Raji (cell line): Measurements from ENCODE around the gene AKAP10.

Experiments
- POLR2A ChIP-seq: IDR thresholded peaks from 2 replicates; pipeline ENCODE4 v1.6.1; 2011; ENCODE audit warnings: low read depth, low read length, control low read depth; ENCODE audit not compliant: insufficient read depth

AKAP10 gene

GRCh38 chr17:19977293-19978208 is at the start of gene AKAP10:
Gene AKAP10, minus strand, starts transcription at chr17:19977828. Its CDS starts 149 bp downstream, at chr17:19977679.
- TF ChIP-seq POLR2A = no peak; the same call in 1 of the 2 replicates

DNA sequence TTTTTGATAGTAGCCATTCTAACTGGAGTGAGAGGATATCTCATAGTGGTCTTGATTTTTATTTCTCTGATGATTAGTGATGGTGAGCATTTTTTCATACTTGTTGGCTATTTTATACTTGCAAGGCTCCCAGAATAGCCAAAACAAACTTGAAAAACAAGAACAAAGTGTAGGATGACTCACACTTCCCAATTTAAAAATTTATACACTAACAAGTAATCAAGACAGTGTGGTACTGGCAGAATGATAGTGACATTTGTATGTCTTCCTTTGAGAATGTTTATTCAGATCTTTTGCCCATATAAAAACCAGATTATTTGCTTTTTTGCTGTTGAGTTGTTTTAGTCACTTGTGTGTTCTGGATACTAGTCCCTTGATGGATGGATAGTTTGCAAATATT is 49.3 kb upstream of the AKAP10 start:
- no peak for TF ChIP-seq POLR2A

DNA sequence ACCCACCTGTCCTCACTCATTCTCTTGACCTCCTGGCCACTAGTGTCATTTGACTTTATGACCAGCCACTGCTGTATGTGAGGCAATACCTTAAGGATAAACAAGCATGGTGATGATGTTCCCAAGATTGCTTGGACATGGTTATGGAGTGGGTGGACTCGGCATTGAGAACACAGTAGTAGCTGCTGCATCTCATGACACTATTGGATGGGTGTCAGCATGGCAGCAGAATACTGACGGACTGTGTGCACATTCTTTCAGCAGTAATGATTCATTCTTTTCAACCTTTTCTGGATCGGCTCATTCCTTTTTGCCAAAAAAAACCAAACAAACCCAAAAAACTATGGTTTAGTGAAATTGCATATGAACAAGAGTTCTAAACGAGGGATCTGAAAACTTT is 45.1 kb upstream of the AKAP10 start:
- TF ChIP-seq POLR2A = no peak

DNA sequence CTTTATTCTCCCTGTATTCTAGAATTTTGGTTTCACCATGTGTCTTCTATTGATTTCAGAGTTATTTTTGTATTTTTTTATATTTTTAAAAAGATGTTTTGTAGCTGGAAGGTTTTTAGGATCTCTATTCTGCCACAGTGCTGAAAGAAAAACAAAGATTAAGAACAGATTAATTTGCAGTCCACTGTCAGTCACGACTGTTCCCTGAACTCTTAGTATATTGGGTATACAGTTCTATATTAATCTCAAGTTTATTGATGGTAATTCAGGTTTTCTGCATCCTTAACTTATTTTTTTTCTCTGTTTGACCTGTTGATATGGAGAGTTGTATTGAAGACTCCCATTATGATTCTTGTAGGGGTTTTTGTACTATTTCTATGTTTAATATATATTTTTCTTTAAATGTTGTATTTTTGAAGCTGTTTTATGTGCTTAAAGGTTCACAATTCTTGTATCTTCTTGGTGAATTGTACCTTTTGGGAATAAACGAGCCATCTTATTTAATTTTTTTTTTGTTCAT is 34.4 kb upstream of the AKAP10 start:
- TF ChIP-seq POLR2A = no peak

GRCh38 chr17:20010936-20011335 is 33.3 kb upstream of the AKAP10 start:
- TF ChIP-seq POLR2A = no peak

DNA sequence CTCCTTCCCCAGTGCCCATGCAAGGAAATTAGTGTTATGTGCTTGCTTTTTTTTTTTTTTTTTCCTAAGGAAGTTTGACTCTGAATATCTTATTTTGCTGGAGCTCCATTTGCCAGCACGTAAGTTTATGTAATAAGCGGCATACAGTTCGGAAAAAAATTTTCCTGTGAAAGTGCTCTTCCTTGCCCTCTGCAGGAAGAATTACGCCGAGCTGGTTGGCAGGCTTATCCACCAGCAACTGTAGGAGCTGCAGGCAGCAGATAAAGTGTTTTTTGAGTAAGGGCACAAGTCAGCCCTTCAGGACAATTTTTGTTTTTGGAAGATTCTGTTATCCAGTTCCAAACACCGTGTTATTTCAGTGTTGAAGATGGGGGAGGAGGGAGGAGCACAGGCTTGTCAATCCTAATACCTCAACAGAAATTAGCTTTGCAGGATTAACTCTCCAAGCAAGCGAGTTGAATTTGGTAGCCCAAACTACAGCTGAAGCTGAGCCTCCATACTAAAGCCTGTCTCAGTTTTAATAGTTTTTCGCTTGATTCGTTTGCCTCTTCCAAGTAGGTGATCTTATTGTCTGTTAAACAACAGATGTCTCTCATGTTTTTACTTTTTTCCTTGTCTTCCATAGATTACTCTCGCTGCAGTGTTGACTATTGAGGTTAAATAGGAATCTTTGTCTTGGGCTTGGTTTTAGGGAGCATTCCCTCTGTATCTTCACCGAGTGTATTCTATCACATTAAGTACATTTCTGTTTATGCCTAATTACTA is 32.7 kb upstream of the AKAP10 start:
- no peak for TF ChIP-seq POLR2A

DNA sequence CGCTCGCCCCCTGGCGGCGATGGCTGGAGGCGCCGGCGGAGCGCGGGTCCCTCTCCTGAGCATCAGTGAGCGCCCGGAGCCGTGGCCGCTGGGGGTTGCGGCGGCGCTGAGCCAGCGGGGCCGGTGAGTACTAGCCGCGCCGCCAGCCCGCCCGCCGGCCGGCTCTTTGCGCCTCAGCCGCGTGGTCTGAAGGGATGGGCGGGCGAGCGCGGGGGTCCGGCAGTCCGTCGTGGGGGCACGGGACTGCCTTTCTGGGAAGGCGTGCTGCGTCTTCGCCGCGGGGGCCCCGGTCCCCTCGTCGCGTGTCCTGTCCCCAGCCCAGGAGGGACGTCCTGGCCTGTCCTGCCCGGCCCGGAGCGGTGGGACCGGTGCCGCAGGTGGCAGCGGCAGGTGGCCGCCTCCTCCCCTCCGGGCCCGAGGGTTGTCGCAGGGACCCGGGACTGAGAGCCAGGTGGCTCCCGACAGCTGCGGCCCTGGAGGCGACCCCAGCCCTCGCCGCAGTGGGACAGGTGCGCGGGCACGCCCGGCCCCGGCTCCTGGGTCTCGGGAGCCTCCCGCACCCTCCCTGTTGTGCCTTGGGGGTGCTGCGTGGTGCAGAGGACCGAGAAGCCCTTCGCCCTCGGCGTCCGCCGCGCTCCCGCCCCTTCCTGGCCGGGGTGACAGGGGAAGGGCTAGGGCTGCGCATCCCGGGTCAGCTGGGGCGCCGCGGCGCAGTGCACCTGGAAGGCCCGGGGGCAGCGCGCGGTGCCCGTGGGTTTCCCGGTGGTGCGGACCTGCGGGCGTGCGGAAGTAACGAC is 31.9 kb upstream of the AKAP10 start, which contains the start of gene SPECC1:
TSS of gene SPECC1 (plus strand) at position 58 of the 797 bp plus-strand sequence. CDS start 87,293 bp downstream, outside the sequence.
- peak; percentile 35; the same call in 1 of the 2 replicates for TF ChIP-seq POLR2A

DNA sequence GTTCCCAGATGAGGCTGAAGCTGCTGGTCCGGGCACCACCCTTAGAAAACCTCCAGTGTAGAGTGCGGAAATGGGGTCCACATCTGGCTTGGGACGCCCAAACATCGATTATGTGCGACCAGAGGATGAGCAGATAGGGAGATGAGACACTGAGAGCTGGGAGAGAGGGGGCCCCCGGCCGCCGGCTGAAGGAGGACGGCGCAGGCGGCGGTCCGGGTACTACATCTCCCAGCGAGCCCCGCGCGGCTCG is 31.3 kb upstream of the AKAP10 start:
- peak; percentile 45; the same call in 1 of the 2 replicates for TF ChIP-seq POLR2A

DNA sequence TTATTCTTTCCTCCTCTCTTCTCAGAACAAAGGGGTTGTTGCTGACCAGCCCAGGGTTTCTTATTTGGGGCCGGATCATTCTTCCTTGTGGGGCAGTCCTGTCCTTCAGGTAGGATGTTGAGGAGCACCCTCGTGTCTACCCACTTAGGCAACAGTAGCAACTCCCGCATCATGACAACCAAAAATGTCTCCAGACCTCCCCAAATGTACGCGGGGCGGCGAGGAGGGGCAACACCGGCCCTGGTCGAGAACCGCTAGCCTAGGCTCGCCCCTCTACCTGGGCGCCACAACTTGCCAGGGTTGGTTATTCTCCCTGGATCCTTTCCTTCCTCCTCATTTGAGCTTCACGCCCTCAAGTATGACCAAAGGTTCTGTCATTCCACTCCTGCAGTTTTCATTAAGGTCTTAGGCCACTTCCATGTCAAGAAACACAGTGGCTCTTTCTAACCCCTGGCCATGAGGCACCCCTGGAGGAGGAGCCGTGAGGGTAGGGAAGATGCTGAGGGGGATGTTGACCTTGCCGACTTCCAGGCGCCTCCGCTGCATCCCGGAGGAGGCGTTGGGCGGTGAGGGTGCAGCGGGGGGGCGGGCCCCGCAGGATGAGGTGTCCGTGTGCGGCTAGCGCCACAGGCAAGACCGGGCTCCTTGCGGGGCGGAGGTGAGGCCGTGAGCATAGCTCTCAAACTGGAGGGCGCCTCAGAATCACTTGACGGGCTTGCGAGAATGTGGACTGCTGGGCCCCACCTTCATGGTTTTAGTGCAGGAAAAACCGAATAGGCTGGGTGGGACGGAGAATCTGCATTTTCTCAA is 30.8 kb upstream of the AKAP10 start:
- no peak for TF ChIP-seq POLR2A

- TF ChIP-seq POLR2A = no peak
Measured at GRCh38 chr17:19996502-19996901, 18.9 kb upstream of the AKAP10 start.

DNA sequence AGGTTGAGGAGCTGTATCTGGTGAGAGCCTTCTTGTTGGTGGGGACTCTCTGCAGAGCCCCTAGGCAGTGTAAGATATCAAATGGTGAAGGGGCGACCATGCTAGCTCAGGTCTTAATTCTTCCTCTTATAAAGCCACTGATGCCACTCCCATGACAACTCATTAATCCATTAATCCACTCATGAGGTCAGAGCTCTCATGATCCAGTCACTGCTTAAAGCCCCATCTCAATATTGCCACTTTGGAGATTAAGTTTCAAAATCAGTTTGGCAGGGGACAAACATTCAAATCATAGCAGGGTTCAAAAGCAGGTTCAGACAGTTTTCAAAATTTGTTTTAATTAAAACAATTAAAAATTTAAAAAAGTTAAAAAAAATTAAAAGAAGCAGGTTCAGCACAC is 18.5 kb upstream of the AKAP10 start:
- TF ChIP-seq POLR2A = no peak

DNA sequence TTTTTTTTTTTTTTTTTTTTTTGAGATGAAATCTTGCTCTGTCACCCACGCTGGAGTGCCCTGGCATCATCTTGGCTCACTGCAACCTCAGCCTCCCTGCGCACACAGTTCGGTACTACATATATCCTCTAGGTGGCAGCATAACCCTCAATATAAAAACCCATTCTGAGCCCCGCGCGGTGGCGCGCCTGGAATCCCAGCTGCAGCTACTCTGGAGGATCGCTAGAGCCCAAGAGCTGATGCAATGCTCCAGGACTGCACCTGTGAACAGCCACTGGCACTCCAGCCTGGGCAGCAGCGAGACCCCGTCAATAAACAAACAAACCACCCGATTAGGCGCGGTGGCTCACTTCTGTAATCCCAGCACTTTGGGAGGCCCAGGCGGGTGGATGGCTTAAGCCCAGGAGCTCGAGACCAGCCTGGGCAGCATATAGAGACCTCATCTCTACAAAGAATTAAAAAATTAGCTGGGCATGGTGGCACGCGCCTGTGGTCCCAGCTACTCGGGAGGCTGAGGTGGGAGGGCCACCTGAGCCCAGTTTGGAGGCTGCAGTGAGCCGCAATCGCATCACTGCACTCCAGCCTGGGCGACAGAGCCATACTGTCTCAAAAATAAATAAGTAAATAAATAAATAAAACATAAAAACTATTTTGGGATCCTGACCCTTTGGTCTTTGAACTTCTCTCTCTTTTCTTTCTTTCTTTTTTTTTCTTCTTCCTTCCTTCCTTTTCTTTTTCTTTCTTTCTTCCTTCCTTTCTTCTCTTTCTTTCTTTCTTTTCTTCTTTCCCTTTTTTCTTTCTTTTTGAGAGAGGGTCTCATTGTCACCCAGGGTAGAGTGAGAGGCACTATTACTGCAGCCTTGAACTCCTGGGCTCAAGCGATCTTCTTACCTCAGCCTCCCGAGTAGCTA is 15.4 kb upstream of the AKAP10 start:
- TF ChIP-seq POLR2A = no peak

GRCh38 chr17:19991252-19991885 is 13.7 kb upstream of the AKAP10 start:
- TF ChIP-seq POLR2A = no peak
